Thyroid gland (tissue), 4 donors: Measurements from ENCODE around the gene PNKD. TPM values are rescaled to one million over a fixed set of nuclear protein-coding genes. Genes with fewer than 3 reads are reported as not detected.

Experiments
- DNase-seq, 2 donors: peaks; one replicate each; pipeline ENCODE4 v3.0.0-alpha.2; 2019
- H3K27ac ChIP-seq, 3 donors: fragments of 200-600 bp; sonication (generic); 1 replicate in 2 of 3; 2 replicates in 1 of 3; pipeline ENCODE4 v1.5.1; 2016 to 2019; ENCODE audit warnings: mild to moderate bottlenecking in 1 of 3, moderate library complexity in 1 of 3
- H3K27me3 ChIP-seq: fragments of 200-600 bp; sonication (generic); one replicate; pipeline ENCODE4 v1.5.1; 2019
- H3K36me3 ChIP-seq, 2 donors: fragments of 200-600 bp; sonication (generic); one replicate each; pipeline ENCODE4 v1.5.1; 2016 to 2019
- H3K4me1 ChIP-seq, 2 donors: fragments of 200-600 bp; sonication (generic); one replicate each; pipeline ENCODE4 v1.5.1; 2017 to 2019
- H3K4me3 ChIP-seq, 3 donors: fragments of 200-600 bp; sonication (generic); replicated peaks in 1 of 3; 1 replicate in 2 of 3; 2 replicates in 1 of 3; pipeline ENCODE4 v1.5.1; 2016; ENCODE audit warnings: mild to moderate bottlenecking in 1 of 3
- H3K9me3 ChIP-seq: fragments of 200-600 bp; sonication (generic); one replicate; pipeline ENCODE4 v1.5.1; 2017
- CTCF ChIP-seq, 6 experiments: fragments of 200-600 bp in 3 of 6; fragments of 450-650 bp in 3 of 6; sonication (generic) in 3 of 6; IDR thresholded peaks; one replicate each; pipeline ENCODE4 v1.5.1; 2016 to 2019; ENCODE audit warnings: antibody characterized with exemption in 6 of 6, mild to moderate bottlenecking in 2 of 6, inconsistent platforms in 1 of 6, moderate library complexity in 1 of 6
- POLR2A ChIP-seq, 2 donors: fragments of 450-650 bp; IDR thresholded peaks; one replicate each; pipeline ENCODE4 v1.6.1; 2017; ENCODE audit warnings: antibody characterized with exemption in 2 of 2, mild to moderate bottlenecking in 2 of 2, moderate library complexity in 1 of 2
- WGBS, 2 donors: methylation state at CpG; one replicate each; pipeline ENCODE4 v1.1.5; 2017; 5-methylcytosine and 5-hydroxymethylcytosine counted together
- intact Hi-C: fragments of 100-400 bp; cut with DNase I; formaldehyde crosslinking; loops from one replicate; pipeline ENCODE4 v1.15.1; 2023
- total RNA-seq, 4 donors: library from RNA; depleted of rRNA; stranded (reverse); fragments of >200 nt; gene quantifications; one replicate each; pipeline ENCODE4 v1.2.3, GENCODE V29; 2016

The PNKD gene
- total RNA-seq, 4 donors from 2014 or later, result 57.0 to 110 (median 81.8) TPM

GRCh38 chr2:218280260-218280870 lies 10.0 kb downstream of the PNKD start:
- H3K27me3 ChIP-seq, result no peaks in the 10 kb centered on the region
- H3K27ac ChIP-seq, result peak overlapping the region; percentile 94 to 97 (median 97)
- peaks cover 68 to 73% of the 10 kb centered on the region in 2 donors for H3K4me1 ChIP-seq
- WGBS, 2 donors, result 58 to 62% methylated on average over 14 of the region's 14 CpGs
- no peaks in the 10 kb centered on the region for H3K9me3 ChIP-seq
- DNase-seq, result peak; percentile 83 to 90
- H3K4me3 ChIP-seq, result no peak overlapping the region
- TF ChIP-seq CTCF (IDR thresholded peaks at IDR 0.05) (no peak), POLR2A (IDR thresholded peaks at IDR 0.05) (peak in 1 of 2 donors; percentile 19)
- H3K36me3 ChIP-seq, result peaks cover 54 to 60% of the 10 kb centered on the region in 2 donors
- intact Hi-C loops, result no loop called here

GRCh38 chr2:218281449-218281848 lies 11.1 kb downstream of the PNKD start:
- DNase-seq, result peak; percentile 87 to 89
- peaks cover 79 to 84% of the 10 kb centered on the region in 2 donors for H3K4me1 ChIP-seq
- TF ChIP-seq CTCF (IDR thresholded peaks at IDR 0.05) (no peak), POLR2A (IDR thresholded peaks at IDR 0.05) (peak in 1 of 2 donors; percentile 15)
- peaks cover 43 to 49% of the 10 kb centered on the region in 2 donors for H3K36me3 ChIP-seq
- H3K27ac ChIP-seq, result peak overlapping the region; percentile 94 to 97 (median 97)
- H3K27me3 ChIP-seq, result no peaks in the 10 kb centered on the region
- no peak overlapping the region for H3K4me3 ChIP-seq
- H3K9me3 ChIP-seq, result no peaks in the 10 kb centered on the region
- intact Hi-C loops, result no loop called here
- 16 to 28% methylated on average over 3 of the region's 3 CpGs for WGBS, 2 donors

- Histone ChIP-seq H3K27ac (peak overlapping the region; percentile 94 to 97 (median 97)), H3K27me3 (no peaks in the 10 kb centered on the region), H3K36me3 (peaks cover 34 to 40% of the 10 kb centered on the region in 2 donors), H3K4me3 (no peak overlapping the region), H3K9me3 (no peaks in the 10 kb centered on the region), H3K4me1 (peaks cover 86 to 89% of the 10 kb centered on the region in 2 donors)
- intact Hi-C loops, result no loop called here
- TF ChIP-seq POLR2A (IDR thresholded peaks at IDR 0.05), result peak in 1 of 2 donors; percentile 34
- TF ChIP-seq CTCF (IDR thresholded peaks at IDR 0.05), result no peak
- peak; percentile 92 for DNase-seq
- WGBS, 2 donors, result 30 to 54% methylated on average over 12 to 17 of the region's 17 CpGs
Measured at GRCh38 chr2:218282173-218282991, 12.1 kb downstream of the PNKD start.

- H3K9me3 ChIP-seq, result no peaks in the 10 kb centered on the region
- no peak overlapping the region for H3K4me3 ChIP-seq
- TF ChIP-seq POLR2A (IDR thresholded peaks at IDR 0.05), result peak in 1 of 2 donors; percentile 23
- no peak for TF ChIP-seq CTCF (IDR thresholded peaks at IDR 0.05)
- intact Hi-C loops, result no loop called here
- peaks cover 99% of the 10 kb centered on the region in 2 donors for H3K4me1 ChIP-seq
- peaks cover 15 to 21% of the 10 kb centered on the region in 2 donors for H3K36me3 ChIP-seq
- H3K27me3 ChIP-seq, result no peaks in the 10 kb centered on the region
- peak overlapping the region; percentile 94 to 97 (median 97) for H3K27ac ChIP-seq
- DNase-seq, result peak; percentile 59 to 75
- 66 to 67% methylated on average over 16 of the region's 16 CpGs for WGBS, 2 donors
Measured at GRCh38 chr2:218284106-218284811, 13.9 kb downstream of the PNKD start.
